ENCODE data around the gene MRC2.

Gene MRC2

DNA sequence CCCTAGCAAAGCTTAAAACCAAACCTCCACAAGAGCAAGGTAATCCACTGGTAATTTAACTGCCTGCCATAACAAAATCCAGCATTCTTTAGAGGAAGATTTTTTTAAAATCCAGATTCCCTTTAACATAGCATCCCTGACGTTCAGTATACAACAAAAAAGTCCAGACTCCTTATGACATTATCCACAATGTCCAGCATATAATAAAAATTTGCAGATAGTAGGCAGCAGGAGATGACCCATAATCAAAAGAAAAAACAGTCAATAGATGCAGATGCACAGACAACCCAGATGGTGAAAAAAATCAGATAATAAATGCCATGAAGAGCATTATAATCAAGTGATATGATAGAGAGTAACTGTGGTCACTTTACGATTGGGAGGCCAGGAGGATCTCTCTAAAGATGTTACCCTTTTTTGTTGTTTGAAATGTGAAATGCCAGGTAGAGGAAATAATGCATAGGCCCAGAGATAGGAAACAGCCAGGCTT lies 33.2 kb downstream of the MRC2 start:
- no peak overlapping the region for H3K4me3 ChIP-seq (ENCODE audit: control insufficient read depth, low read depth, low read length)
- TF ChIP-seq CTCF (conservative IDR thresholded peaks at IDR 0.05; ENCODE audit: control insufficient read depth, insufficient read depth, low read depth, low read length): no peak
- no peak for DNase-seq (ENCODE audit: low read depth)

DNA sequence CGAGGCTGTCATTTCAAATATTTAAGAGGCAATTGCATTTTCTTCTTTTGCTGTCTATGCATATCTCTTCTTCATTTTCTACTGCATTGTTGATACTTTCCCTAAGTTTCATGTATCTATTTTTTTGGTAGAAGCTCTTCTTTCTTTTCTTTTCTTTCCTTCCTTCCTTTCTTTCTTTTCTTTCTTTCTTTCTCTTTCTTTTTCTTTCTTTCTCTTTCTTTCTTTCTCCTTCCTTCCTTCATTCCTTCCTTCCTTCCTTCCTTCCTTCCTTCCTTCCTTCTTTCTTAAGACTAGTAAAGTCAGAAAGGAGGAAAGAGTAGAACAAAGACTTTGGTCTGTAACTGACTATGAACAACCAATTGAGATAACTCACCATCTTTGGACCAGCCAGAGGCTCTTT lies 33.9 kb downstream of the MRC2 start:
- TF ChIP-seq CTCF (conservative IDR thresholded peaks at IDR 0.05; ENCODE audit: control insufficient read depth, insufficient read depth, low read depth, low read length): no peak
- H3K4me3 ChIP-seq (ENCODE audit: control insufficient read depth, low read depth, low read length): no peak overlapping the region
- no peak for DNase-seq (ENCODE audit: low read depth)

GRCh38 chr17:62662855-62663254 lies 35.4 kb downstream of the MRC2 start:
- no peak for TF ChIP-seq CTCF (conservative IDR thresholded peaks at IDR 0.05; ENCODE audit: control insufficient read depth, insufficient read depth, low read depth, low read length)
- no peak for DNase-seq (ENCODE audit: low read depth)
- no peak overlapping the region for H3K4me3 ChIP-seq (ENCODE audit: control insufficient read depth, low read depth, low read length)

DNA sequence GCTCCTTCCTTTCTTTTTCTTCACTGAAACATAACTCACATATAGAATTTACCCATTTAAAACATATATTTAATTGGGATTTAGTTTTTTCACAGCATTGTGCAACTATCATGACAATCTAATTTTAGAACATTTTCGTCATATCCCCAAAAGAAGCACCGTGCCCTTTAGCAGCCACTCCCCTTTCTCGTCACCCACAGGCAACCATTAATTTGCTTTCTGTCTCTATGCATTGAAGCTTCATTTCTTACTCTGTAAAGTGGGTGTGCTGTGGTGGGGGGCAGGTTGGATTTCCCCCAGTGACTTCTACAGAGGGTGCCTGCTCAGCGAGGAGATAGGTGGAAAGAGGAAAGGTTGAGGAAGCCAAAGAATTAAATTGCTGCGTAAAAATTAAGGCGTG lies 35.8 kb downstream of the MRC2 start:
- H3K4me3 ChIP-seq (ENCODE audit: control insufficient read depth, low read depth, low read length): no peak overlapping the region
- TF ChIP-seq CTCF (conservative IDR thresholded peaks at IDR 0.05; ENCODE audit: control insufficient read depth, insufficient read depth, low read depth, low read length): no peak
- no peak for DNase-seq (ENCODE audit: low read depth)

DNA sequence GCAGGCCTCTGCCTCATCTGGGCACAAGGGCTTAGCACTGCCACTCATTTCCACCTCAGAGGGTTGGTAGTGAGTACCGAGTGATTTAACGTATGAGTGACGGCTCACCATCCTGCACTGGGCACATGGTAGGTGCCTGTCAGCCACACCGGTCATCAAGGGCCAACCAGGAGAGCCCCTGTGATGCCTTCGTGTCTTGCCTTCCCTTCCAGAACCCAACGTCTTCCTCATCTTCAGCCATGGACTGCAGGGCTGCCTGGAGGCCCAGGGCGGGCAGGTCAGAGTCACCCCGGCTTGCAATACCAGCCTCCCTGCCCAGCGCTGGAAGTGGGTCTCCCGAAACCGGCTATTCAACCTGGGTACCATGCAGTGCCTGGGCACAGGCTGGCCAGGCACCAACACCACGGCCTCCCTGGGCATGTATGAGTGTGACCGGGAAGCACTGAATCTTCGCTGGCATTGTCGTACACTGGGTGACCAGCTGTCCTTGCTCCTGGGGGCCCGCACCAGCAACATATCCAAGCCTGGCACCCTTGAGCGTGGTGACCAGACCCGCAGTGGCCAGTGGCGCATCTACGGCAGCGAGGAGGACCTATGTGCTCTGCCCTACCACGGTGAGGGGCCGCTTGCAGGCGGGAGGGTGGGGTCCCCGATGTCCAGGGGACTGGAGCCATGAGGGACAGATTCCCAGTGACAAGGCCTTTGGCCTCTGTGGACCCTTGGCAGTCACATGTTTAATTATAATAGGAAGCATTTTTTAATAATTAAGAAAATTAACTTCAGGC lies 37.1 kb downstream of the MRC2 start:
- TF ChIP-seq CTCF (conservative IDR thresholded peaks at IDR 0.05; ENCODE audit: control insufficient read depth, insufficient read depth, low read depth, low read length): no peak
- H3K4me3 ChIP-seq (ENCODE audit: control insufficient read depth, low read depth, low read length): no peak overlapping the region
- DNase-seq (ENCODE audit: low read depth): no peak

DNA sequence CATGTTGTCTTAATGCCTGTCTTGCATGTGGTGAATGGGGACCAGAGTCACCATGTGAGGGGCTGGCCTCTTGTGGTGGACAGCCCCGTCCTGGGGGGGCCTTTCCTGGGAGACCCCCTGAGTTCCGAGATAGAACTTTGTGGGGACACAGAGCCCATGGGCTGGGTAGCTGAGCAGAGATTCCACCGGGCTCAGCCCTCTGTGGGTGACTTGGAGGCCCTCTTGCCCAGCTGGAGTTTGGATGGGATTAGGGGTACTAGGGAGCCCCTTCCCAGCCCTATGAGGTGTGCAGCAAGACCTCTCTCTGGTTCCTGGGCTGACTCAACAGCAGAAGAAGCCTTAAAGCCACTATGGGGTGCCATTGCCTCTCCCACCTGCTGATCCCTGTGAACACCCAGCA lies 38.1 kb downstream of the MRC2 start:
- no peak for DNase-seq (ENCODE audit: low read depth)
- TF ChIP-seq CTCF (conservative IDR thresholded peaks at IDR 0.05; ENCODE audit: control insufficient read depth, insufficient read depth, low read depth, low read length): no peak
- H3K4me3 ChIP-seq (ENCODE audit: control insufficient read depth, low read depth, low read length): no peak overlapping the region

All from fibroblast of mammary gland (primary cell).